Endothelial cell (in vitro differentiated cells): ENCODE results near the gene STRIP1. TPM values are rescaled to one million over a fixed set of nuclear protein-coding genes. Genes with fewer than 3 reads are reported as not detected.
"Not testable (repeated sequence)": the region's sequence is repeated elsewhere in the genome, so short reads cannot be mapped to it uniquely, and the experiment has no call there.

Source experiments
- DNase-seq: peaks from one replicate; pipeline ENCODE4 v3.0.0; 2021; ENCODE audit warnings: low spot score
- H3K27ac Mint-ChIP-seq: one replicate; pipeline ENCODE4 v1.8.0; 2021; ENCODE audit warnings: mixed read lengths, inconsistent platforms; ENCODE audit not compliant: unreplicated experiment
- H3K27me3 Mint-ChIP-seq: one replicate; pipeline ENCODE4 v1.8.0; 2021; ENCODE audit warnings: mild to moderate bottlenecking, moderate library complexity, mixed read lengths, inconsistent platforms; ENCODE audit not compliant: unreplicated experiment
- H3K36me3 Mint-ChIP-seq: one replicate; pipeline ENCODE4 v1.8.0; 2021; ENCODE audit warnings: mild to moderate bottlenecking, low read depth, mixed read lengths, inconsistent platforms; ENCODE audit not compliant: unreplicated experiment
- H3K4me1 Mint-ChIP-seq: one replicate; pipeline ENCODE4 v1.8.0; 2021; ENCODE audit warnings: mild to moderate bottlenecking, mixed read lengths, inconsistent platforms; ENCODE audit not compliant: unreplicated experiment
- H3K4me3 Mint-ChIP-seq: one replicate; pipeline ENCODE4 v1.8.0; 2021; ENCODE audit warnings: mild to moderate bottlenecking, mixed read lengths, inconsistent platforms; ENCODE audit not compliant: unreplicated experiment
- H3K9me3 Mint-ChIP-seq: one replicate; pipeline ENCODE4 v1.8.0; 2021; ENCODE audit warnings: mixed read lengths, inconsistent platforms; ENCODE audit not compliant: unreplicated experiment
- CTCF ChIP-seq: fragments of 200-600 bp; sonication (generic); IDR thresholded peaks from one replicate; pipeline ENCODE4 v1.5.0; 2021; ENCODE audit warnings: antibody characterized with exemption; ENCODE audit not compliant: unreplicated experiment
- total RNA-seq: library from RNA; stranded (reverse); fragmentation: NEBNext Ultra II Directional; extraction: Animal tissue kit (Norgen Biotek cat#: 25700); gene quantifications from one replicate; pipeline ENCODE4 v1.2.1, GENCODE V29; 2021; ENCODE audit not compliant: unreplicated experiment

STRIP1 gene
- total RNA-seq, 1 donor from 2014 or later, result 65.0 TPM

GRCh38 chr1:110019770-110020169 is 14.7 kb upstream of the STRIP1 start:
- Mint-ChIP-seq H3K9me3 (no peaks in the 10 kb centered on the region), H3K36me3 (peaks cover 51% of the 10 kb centered on the region), H3K27ac (no peak overlapping the region), H3K27me3 (peaks cover 4% of the 10 kb centered on the region), H3K4me3 (no peak overlapping the region), H3K4me1 (no peaks in the 10 kb centered on the region)
- no peak for DNase-seq
- TF ChIP-seq CTCF, result no peak

- Mint-ChIP-seq H3K36me3 (peaks cover 47% of the 10 kb centered on the region), H3K27ac (no peak overlapping the region), H3K4me1 (no peaks in the 10 kb centered on the region), H3K9me3 (no peaks in the 10 kb centered on the region), H3K27me3 (peaks cover 4% of the 10 kb centered on the region), H3K4me3 (no peak overlapping the region)
- TF ChIP-seq CTCF, result no peak
- no peak for DNase-seq
These were observed 13.1 kb upstream of the STRIP1 start for GRCh38 chr1:110021285-110021684.

- no peak for DNase-seq
- H3K4me3 Mint-ChIP-seq, result no peak overlapping the region
- H3K27ac Mint-ChIP-seq, result no peak overlapping the region
- H3K4me1 Mint-ChIP-seq, result no peaks in the 10 kb centered on the region
- no peaks in the 10 kb centered on the region for H3K9me3 Mint-ChIP-seq
- no peak for TF ChIP-seq CTCF
- peaks cover 19% of the 10 kb centered on the region for H3K36me3 Mint-ChIP-seq
- H3K27me3 Mint-ChIP-seq, result peaks cover 4% of the 10 kb centered on the region
These were observed 9.8 kb upstream of the STRIP1 start for GRCh38 chr1:110024613-110025012.

- not testable (repeated sequence) for DNase-seq, H3K9me3 Mint-ChIP-seq, H3K4me3 Mint-ChIP-seq, H3K27me3 Mint-ChIP-seq, H3K36me3 Mint-ChIP-seq, H3K27ac Mint-ChIP-seq
- H3K4me1 Mint-ChIP-seq, result peaks cover 15% of the 10 kb centered on the region
These were observed 3.7 kb upstream of the STRIP1 start for GRCh38 chr1:110030687-110031086.

- peaks cover 4% of the 10 kb centered on the region for H3K27me3 Mint-ChIP-seq
- no peak overlapping the region for H3K4me3 Mint-ChIP-seq
- no peaks in the 10 kb centered on the region for H3K36me3 Mint-ChIP-seq
- no peaks in the 10 kb centered on the region for H3K9me3 Mint-ChIP-seq
- DNase-seq, result no peak
- TF ChIP-seq CTCF, result no peak
- no peak overlapping the region for H3K27ac Mint-ChIP-seq
- peaks cover 16% of the 10 kb centered on the region for H3K4me1 Mint-ChIP-seq
These were observed 2.1 kb upstream of the STRIP1 start for GRCh38 chr1:110032327-110032726.

GRCh38 chr1:110033421-110033820 is 1.0 kb upstream of the STRIP1 start:
- Mint-ChIP-seq H3K4me1 (peaks cover 16% of the 10 kb centered on the region), H3K36me3 (peaks cover 5% of the 10 kb centered on the region), H3K9me3 (no peaks in the 10 kb centered on the region), H3K27me3 (peaks cover 4% of the 10 kb centered on the region), H3K27ac (peak overlapping the region; percentile 99), H3K4me3 (peak overlapping the region; percentile 96)
- no peak for DNase-seq
- no peak for TF ChIP-seq CTCF
